Putamen (tissue), 1 donor: ENCODE results near the gene TTC23L.
"Not testable (repeated sequence)": the region's sequence is repeated elsewhere in the genome, so short reads cannot be mapped to it uniquely, and the experiment has no call there.

ENCODE experiments used
- DNase-seq: peaks from one replicate; pipeline ENCODE4 v3.0.0-alpha.2; 2016; ENCODE audit warnings: low spot score

Gene TTC23L

DNA sequence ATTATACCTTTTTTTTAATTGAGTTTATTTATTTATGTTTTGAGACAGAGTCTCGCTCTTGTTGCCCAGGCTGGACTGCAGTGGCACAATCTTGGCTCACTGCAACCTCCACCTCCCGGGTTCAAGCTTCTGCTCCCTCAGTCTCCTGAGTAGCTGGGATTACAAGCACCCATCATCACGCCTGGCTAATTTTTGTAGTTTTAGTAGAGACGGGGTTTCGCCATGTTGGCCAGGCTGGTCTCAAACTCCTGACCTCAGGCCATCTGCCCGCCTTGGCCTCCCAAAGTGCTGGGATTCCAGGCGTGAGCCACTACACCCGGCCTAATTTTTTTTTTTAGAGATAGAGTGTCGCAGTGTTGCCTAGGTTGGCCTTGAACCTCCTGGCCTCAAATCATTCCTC, 84.3 kb downstream of the TTC23L start:
- not testable (repeated sequence) for DNase-seq

DNA sequence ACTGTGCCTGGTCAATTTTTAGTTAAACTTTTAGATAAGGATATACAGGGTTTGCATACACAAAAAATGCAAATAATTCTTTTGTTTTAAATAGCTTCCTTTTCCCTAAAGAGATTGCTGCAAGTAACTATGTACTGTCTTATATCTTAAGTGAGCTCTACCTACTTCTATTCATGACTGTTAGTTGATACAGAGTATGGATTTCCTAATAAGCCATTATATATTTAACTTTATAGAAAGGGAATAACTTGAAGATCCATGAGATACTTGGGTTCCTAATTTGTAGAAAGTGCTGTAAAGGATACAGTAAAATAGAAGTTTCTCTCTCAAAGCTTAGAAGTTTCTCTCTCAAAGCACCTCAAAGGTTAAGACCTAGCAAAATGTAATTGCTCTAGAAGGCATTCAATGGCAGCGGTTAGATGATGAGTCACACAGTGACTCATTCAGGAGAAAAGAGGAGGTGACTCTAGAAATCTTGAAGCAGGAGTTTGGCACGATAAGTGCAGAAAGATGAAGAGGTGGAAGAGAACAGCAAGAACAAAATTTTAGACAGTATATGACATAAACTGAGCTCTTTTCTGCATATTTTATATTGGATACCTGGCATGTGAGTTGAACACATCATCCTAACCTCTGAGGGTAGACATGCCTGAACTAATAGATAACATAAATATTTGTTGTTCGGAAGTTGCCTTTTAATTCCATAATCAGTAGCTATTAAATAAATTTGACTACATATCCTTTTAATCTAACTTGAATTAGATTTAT, 84.9 kb downstream of the TTC23L start:
- DNase-seq = peak; percentile 75

GRCh38 chr5:34924462-34924765, 85.5 kb downstream of the TTC23L start:
- no peak for DNase-seq

- no peak for DNase-seq
Observed at GRCh38 chr5:34926318-34926888, 87.4 kb downstream of the TTC23L start.

GRCh38 chr5:34927785-34928184, 88.8 kb downstream of the TTC23L start:
- DNase-seq = no peak

GRCh38 chr5:34928267-34928666, 89.3 kb downstream of the TTC23L start:
- no peak for DNase-seq

- peak; percentile 98 for DNase-seq
Observed at GRCh38 chr5:34929134-34929719, 90.3 kb downstream of the TTC23L start, which contains the start of gene DNAJC21. DNAJC21 (plus strand) TSS chr5:34929559; CDS start chr5:34929820, 261 bp downstream.

GRCh38 chr5:34929720-34930461, 90.9 kb downstream of the TTC23L start:
- peak; percentile 75 for DNase-seq

DNA sequence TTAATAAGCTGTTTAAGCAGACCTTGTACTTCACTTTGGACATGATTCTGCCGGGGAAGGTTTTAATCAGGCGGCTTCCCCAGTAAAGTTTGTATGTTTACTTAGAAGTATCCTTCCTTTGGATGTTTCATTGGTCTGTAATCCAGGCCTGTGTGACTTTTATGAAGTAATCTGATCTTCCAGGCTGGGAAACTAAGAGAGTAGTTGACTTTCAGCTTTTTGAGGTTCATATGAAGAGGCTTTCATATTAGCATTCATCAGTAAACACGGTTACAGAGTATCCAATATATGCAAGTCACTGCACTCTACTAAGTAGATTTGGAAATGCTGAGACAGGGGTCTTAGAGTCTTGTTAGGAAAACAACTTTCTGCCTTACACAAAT, 91.5 kb downstream of the TTC23L start:
- DNase-seq = no peak

DNA sequence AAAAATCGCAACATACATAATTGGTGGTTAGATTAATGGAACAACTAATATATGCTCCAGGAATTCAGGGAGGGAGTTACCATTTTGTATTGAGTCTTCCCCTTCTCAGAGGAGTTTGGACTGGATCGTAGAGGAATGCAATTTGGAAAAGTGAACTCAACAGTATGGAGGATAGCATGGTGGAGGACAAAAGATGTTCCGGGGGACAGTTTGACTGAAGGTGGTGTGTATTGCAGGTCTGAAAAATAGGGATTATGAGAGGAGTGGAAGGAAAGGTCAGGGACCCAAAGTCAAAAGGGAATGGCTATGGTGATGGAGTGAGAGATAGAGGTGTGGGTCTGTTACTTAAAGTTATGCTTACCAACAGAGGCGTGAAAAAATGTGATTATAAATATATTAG, 91.9 kb downstream of the TTC23L start:
- DNase-seq = no peak

- no peak for DNase-seq
Observed at GRCh38 chr5:34932947-34933346, 94.0 kb downstream of the TTC23L start.

DNA sequence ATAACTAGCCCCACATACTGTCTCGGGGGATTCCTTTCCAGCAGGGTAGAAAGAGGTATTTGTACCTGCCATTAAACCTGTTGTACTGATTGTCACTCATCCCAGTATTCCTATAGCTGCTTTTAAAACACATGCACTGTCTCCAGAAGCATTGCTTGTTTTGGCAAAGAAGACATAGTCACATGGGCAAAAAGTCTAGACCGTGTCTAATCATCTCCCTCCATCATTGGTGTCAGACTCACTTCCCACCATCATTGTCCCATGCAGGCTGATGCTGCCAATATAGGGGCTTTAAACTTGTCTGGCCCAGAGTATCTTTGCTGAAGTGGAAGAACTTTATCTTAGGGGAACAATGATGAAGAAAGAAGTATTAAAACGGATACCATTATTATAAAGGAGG, 103.0 kb downstream of the TTC23L start:
- no peak for DNase-seq

DNA sequence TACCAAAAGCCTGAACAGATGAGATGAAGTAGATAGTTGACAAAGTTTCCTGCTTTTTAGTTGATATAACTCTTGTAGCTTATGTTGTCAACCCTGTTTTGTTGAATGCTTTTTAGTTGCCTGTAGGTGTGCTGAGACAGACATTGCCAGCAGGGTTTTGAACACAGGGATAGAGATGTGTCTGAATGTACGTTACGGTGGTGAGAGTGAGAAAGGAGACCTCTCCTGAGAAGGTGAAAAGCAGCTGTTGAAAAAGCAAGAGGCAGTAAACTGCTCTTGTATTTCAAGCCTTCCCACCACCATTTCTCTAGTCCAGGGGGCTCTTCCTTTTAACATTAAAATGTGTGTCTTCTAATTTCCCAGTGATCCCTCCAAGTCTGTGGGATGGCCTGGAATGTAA, 105.1 kb downstream of the TTC23L start:
- no peak for DNase-seq

- no peak for DNase-seq
Observed at GRCh38 chr5:34944460-34945047, 105.6 kb downstream of the TTC23L start.
